DOHH2 (cell line): ENCODE results near the gene SLC51A.
"Not testable (repeated sequence)": the region's sequence is repeated elsewhere in the genome, so short reads cannot be mapped to it uniquely, and the experiment has no call there.

Source experiments
- H3F3A ChIP-seq: fragments of 200-600 bp; sonication (generic), shearing (Covaris generic); 2 replicates; pipeline ENCODE4 v1.6.0; 2016; ENCODE audit warnings: antibody characterized with exemption, mild to moderate bottlenecking; ENCODE audit not compliant: control insufficient read depth, insufficient read depth
- H3K27ac ChIP-seq: fragments of 200-600 bp; sonication (generic); 2 replicates; pipeline ENCODE4 v1.5.1; 2014; ENCODE audit warnings: low read depth, mild to moderate bottlenecking, low read length, moderate library complexity
- H3K27me3 ChIP-seq: fragments of 200-600 bp; sonication (generic); 2 replicates; pipeline ENCODE4 v1.6.1; 2014; ENCODE audit warnings: mild to moderate bottlenecking, low read length, mixed read lengths; ENCODE audit not compliant: control insufficient read depth
- H3K36me3 ChIP-seq: fragments of 200-600 bp; sonication (generic); 2 replicates; pipeline ENCODE4 v1.6.1; 2014; ENCODE audit warnings: mild to moderate bottlenecking, low read length, moderate library complexity, mixed read lengths; ENCODE audit not compliant: control insufficient read depth
- H3K4me1 ChIP-seq: fragments of 200-600 bp; sonication (generic); 2 replicates; pipeline ENCODE4 v1.6.1; 2014; ENCODE audit warnings: mild to moderate bottlenecking, low read length, mixed read lengths; ENCODE audit not compliant: control insufficient read depth
- H3K4me2 ChIP-seq: fragments of 200-600 bp; sonication (generic); 2 replicates; pipeline ENCODE4 v1.6.0; 2014; ENCODE audit warnings: mild to moderate bottlenecking, low read length, moderate library complexity
- H3K4me3 ChIP-seq: fragments of 200-600 bp; sonication (generic); 2 replicates; pipeline ENCODE4 v1.5.1; 2014; ENCODE audit warnings: mild to moderate bottlenecking, low read length, mixed read lengths
- H3K79me2 ChIP-seq: fragments of 200-600 bp; sonication (generic); 2 replicates; pipeline ENCODE4 v1.6.1; 2014; ENCODE audit warnings: mild to moderate bottlenecking, low read length, mixed read lengths; ENCODE audit not compliant: control insufficient read depth
- H3K9me2 ChIP-seq: fragments of 200-600 bp; sonication (generic); replicated peaks from 2 replicates; pipeline ENCODE4 v1.6.1; 2014; ENCODE audit warnings: mild to moderate bottlenecking, low read length, mixed read lengths; ENCODE audit not compliant: control insufficient read depth
- H3K9me3 ChIP-seq: fragments of 200-600 bp; sonication (generic); 2 replicates; pipeline ENCODE4 v1.6.1; 2014; ENCODE audit warnings: antibody characterized with exemption, low read length, mixed read lengths; ENCODE audit not compliant: control insufficient read depth, insufficient read depth
- H4K20me1 ChIP-seq: fragments of 200-600 bp; sonication (generic); 2 replicates; pipeline ENCODE4 v1.6.0; 2014; ENCODE audit warnings: low read depth, mild to moderate bottlenecking, antibody characterized with exemption, low read length, moderate library complexity; ENCODE audit not compliant: control insufficient read depth, insufficient read depth
- CTCF ChIP-seq: fragments of 200-600 bp; sonication (generic); IDR thresholded peaks from one replicate; pipeline ENCODE4 v1.5.1; 2014; ENCODE audit warnings: antibody characterized with exemption, mild to moderate bottlenecking, low read depth, low read length; ENCODE audit not compliant: poor library complexity, severe bottlenecking
- EZH2phosphoT487 ChIP-seq: fragments of 200-600 bp; sonication (generic); IDR thresholded peaks from 2 replicates; pipeline ENCODE4 v1.6.1; 2017; ENCODE audit warnings: borderline replicate concordance, mild to moderate bottlenecking, antibody characterized with exemption, low read length, moderate library complexity, mixed read lengths

SLC51A gene

GRCh38 chr3:196241704-196242103 lies 25.4 kb downstream of the SLC51A start:
- H3K27ac ChIP-seq = no peak overlapping the region
- H3K4me1 ChIP-seq = no peaks in the 10 kb centered on the region
- H3F3A ChIP-seq = no peaks in the 10 kb centered on the region
- no peaks in the 10 kb centered on the region for H3K79me2 ChIP-seq
- no peaks in the 10 kb centered on the region for H3K9me2 ChIP-seq
- no peaks in the 10 kb centered on the region for H3K27me3 ChIP-seq
- H3K36me3 ChIP-seq = no peaks in the 10 kb centered on the region
- H3K4me3 ChIP-seq = no peak overlapping the region
- TF ChIP-seq EZH2phosphoT487 = no peak
- TF ChIP-seq CTCF = no peak
- no peaks in the 10 kb centered on the region for H4K20me1 ChIP-seq
- no peak overlapping the region for H3K4me2 ChIP-seq
- H3K9me3 ChIP-seq = no peaks in the 10 kb centered on the region

GRCh38 chr3:196244166-196244565 lies 27.8 kb downstream of the SLC51A start:
- not testable (repeated sequence) for H3K36me3 ChIP-seq, H3K27me3 ChIP-seq, H4K20me1 ChIP-seq, H3K27ac ChIP-seq, H3K4me3 ChIP-seq, H3K9me2 ChIP-seq, H3K4me1 ChIP-seq, H3F3A ChIP-seq, H3K9me3 ChIP-seq, H3K79me2 ChIP-seq, H3K4me2 ChIP-seq

- Histone ChIP-seq H3K27me3 (no peaks in the 10 kb centered on the region), H3K79me2 (no peaks in the 10 kb centered on the region), H3K36me3 (no peaks in the 10 kb centered on the region), H3F3A (no peaks in the 10 kb centered on the region), H4K20me1 (no peaks in the 10 kb centered on the region), H3K4me2 (no peak overlapping the region), H3K9me3 (no peaks in the 10 kb centered on the region), H3K4me1 (no peaks in the 10 kb centered on the region), H3K9me2 (no peaks in the 10 kb centered on the region), H3K27ac (no peak overlapping the region), H3K4me3 (no peak overlapping the region)
- TF ChIP-seq CTCF (no peak), EZH2phosphoT487 (no peak)
These were observed 30.4 kb downstream of the SLC51A start for GRCh38 chr3:196246612-196247308.

- Histone ChIP-seq H3K79me2 (no peaks in the 10 kb centered on the region), H4K20me1 (no peaks in the 10 kb centered on the region)
- no peak for TF ChIP-seq EZH2phosphoT487
- TF ChIP-seq CTCF = no peak
These were observed 35.6 kb downstream of the SLC51A start for GRCh38 chr3:196251918-196252317.

More at GRCh38 chr3:196251918-196252317, 35.6 kb downstream of the SLC51A start:
- Histone ChIP-seq H3K4me1 (no peaks in the 10 kb centered on the region), H3K27ac (no peak overlapping the region), H3K36me3 (no peaks in the 10 kb centered on the region), H3K4me3 (no peak overlapping the region), H3K9me2 (no peaks in the 10 kb centered on the region), H3K9me3 (no peaks in the 10 kb centered on the region), H3F3A (0 out of 2 replicates have a peak, but pooled peaks cover 4% of the 10 kb centered on the region), H3K27me3 (no peaks in the 10 kb centered on the region), H3K4me2 (no peak overlapping the region)
